HG03558 (cell line): ENCODE results near the gene DIDO1.
"Not testable (repeated sequence)": the region's sequence is repeated elsewhere in the genome, so short reads cannot be mapped to it uniquely, and the experiment has no call there.

Experiments used
- ATAC-seq: cut with Tn5 transposase; IDR thresholded peaks from one replicate; pipeline ENCODE4 v1.9.1; 2021; ENCODE audit warnings: moderate number of reproducible peaks; ENCODE audit not compliant: unreplicated experiment; ENCODE audit errors: extremely low read depth

Gene DIDO1

DNA sequence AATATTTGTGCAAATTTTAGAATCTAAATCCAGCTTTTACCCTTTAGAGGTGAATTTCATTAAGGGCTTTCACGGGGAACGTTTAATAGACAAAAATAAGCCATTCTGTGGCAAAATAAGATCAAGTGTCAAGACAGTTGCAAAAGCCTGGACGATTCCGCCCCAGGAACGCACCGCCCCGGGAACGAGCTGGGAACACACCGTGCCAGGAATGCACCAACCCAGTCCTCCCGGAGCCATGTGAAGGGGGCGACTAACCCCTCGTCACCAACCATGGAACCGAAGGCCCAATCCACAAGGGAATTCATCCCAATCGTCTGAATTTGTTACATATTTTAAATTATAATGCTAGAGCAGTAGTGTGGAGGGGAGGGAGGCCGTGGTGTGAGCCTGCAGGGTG, 43.9 kb downstream of the DIDO1 start:
- no peak for ATAC-seq

DNA sequence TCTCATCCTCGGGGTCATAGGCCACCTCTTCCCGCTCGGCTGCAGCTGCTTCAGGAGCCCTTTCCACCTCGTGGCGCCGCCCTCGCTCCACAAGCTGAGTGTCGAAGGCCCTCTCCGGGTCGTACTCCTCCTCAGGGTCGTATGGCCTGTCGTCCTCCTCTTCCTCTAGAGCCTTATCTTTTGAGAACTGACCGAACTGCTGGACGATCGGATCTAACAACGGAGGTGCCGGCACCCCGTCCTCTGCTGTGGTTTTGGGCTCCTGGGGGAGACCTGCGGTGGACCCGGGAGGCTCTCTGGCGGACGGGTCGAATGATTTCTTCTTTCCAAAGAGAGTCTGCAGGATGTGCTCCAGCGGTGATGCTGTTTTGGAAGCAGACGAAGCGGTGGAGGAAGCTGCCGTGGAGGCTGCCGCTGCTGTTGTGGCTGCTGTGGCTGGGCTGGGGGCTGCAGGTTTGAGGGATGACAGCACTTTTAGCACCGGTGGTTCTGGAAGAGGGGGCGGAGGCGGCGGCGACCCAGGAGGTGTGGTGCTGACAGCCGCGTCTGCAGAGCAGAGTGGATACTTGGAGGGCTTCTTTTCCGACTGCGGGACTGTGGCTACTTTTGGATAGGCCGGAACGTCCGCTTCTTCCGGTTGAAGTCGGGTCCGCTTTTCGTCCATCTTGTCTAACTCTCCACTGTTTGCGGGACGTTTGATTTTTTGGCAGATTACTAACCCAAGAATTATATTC, 44.5 kb downstream of the DIDO1 start:
- no peak for ATAC-seq

DNA sequence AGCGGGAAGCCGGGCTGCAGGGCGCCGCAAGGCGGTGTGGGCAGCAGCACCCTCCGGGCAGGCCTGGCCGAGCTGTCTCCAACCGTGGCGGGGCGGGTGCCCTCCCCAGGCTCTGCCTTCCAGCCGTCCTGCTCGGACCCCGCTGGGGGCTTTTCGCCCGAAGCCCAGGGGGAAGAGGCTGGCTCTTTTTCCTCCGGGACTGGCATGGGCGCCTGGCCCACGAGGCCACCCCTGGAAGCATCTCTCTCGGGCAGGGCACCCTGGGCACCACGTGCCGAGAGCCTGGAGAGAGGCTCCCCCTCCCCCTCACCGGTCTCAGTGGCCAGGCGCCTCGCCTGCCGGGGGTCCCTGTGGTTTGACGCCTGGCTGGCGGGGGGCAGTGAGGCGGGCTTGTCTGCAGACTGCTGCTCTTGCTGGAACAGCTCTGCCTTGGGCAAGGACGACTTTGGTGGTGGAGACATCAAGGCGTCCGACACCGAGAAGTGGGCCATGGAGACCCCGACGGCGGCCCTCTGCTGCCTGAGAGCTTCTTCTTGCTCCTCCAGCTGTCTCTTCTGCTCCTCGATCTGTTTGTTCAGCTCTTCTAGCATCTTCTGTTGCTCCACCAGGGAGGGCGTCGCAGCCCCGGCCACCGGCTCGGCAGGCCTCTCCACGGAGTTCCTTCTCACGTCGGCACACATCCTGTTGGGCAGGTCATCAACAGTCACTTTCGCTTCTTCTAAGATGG, 45.2 kb downstream of the DIDO1 start:
- no peak for ATAC-seq

DNA sequence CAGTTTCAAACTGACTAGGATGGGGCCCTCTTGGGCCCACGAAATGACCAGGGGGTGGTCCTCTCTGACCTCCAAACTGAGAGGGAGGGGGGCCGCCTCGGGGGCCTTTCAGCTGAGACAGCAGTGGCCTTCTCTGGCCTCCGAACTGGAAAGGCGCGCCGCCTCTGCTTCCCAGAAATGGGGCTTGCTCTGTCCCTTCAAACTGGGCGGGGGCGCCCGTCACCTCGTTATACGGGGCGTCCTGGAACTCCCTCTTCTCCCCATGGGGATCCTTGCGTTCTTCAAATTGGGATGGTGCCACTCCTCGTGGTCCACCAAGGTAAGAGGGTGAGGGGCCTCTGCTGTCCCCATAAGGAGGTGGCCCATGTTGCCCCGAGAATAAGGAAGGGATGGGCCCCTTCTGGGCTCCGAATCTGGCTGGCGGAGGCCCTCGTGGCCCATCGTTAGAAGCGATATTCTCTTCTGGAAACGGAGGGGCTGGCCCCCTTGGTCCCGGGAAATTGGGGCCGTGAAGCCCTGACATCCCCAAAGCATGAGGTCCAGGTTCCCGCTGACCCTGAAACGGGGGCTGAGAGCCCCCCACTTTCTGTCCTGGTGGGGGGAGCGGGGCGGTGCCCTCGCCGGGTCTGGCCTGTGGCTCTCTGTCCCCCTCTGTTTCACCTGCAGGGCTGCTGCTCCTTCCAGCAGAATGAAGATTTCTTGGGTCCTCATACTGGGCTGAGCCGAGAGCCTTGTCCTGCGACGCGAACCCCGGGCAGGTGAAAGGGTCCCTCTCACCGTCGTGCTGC, 46.0 kb downstream of the DIDO1 start:
- ATAC-seq = no peak

DNA sequence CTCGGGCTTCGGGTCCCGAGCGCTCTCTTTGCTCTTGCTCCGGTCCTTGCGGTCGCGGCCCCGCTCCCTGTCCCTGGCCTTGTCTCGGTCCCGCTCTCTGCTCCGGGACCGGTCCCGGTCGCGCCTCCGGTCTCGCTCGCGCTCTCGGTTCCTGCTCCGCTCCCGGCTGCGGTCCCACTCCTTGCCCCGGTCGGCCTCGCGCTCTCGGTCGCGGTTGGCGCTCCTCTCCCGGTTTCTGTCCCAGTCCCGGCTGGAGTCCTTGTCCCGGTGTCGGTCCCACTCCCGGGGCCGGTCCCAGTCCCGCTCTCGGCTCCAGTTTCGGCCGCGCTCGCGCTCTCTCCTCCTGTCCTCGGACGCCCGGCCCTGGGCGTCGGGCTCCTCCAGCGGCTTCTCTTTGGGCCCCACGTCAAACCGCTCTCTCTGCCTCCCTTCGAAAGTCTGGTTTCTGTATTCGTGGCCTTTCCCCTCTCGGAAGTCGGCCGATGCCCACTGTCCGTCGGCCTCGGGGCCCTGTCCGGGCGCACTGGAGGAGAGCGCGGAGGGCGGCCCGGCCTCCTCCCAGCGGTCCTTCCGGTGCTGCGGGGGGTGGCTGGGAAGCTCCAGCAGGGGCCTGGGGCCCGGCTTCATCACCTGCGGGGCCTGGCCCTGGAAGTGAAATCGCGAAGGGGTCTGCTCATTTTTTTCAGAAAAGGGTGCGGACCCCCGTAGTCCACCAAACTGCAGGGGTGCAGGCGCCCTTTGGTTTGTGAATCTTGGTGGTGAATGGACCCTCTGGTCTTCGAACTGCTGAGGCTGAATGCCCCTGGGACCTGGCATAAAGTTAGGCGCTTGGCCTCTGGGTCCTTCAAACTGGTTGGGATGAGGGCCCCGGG, 46.8 kb downstream of the DIDO1 start:
- no peak for ATAC-seq

DNA sequence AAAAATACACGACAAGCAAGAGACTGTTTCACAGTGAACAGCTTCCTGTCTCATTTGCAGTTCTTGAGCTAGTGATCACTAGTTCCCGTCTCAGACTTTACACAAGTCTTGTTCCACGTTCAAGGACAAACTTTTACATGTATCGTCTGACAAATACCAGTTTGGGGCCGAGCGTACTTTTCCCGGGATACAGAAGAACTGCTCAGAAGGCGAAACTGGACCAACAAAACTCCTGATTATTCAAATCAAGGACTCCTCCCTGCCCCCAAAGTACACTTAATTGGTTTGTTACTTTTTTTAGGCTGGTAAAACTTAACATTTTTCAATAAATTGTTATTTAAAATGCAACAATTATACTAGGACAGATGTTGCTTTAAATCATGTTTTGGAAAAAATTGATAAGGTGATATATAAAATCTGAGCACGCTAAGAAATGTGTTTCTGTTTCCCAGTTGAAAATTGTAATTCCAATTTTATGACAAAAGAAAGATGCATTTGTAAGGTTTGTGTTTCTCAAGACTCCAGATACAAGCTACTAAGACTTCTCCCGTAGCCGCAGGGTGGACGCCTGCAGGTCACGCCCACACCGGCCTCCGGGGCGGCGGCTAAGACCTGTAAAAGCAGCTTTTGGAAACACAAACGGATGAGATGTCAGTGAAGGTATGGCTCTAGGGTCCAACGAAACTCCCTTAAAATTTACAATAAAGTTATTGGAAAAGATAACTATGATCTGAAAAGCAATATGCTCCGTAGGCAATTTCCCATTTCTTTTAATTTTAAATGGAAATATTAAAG, 47.9 kb downstream of the DIDO1 start:
- no peak for ATAC-seq

DNA sequence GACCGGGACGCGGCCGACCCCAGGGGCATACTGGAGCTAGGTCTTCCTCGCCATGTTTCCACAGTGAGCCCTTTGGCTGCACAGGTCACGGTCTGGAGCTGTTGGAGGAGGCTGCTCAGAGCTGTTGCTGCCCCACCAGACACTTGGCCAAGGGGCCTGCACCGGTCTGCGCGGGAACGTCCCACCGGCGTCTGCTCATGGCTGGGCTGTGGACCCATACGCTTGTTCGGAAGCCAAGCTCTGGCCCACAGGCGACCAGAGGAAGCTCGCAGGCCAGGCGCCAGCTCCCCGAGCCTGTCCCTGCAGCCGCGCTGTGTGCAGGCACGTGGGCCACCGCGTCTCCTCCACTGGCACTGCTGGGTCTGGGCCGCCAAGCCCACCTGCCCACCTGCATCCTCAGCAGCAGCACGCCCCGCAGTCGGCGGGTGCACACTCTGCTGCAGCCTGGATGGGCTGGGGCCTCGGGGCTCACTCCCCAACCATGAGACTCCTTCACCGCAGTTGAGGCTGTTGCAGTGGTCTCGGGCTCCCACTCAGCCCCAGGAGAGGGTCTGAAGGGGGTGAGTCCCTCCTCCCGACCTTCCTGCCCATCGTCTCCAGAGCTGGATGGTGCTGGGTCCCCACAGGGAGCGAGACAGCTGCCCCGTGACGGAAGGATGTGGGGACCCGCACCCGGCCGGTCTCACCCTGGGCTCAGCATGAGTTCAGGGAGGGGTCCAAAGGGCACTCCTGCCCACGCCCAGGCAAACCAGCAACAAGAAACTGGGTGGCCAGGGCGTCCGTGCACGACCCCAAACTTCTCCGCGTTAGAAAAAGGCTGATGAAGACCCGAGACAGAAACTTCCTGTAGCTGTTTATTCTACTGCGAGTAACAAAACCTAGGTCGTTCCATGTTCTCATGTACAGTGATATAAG, 49.1 kb downstream of the DIDO1 start:
- ATAC-seq = no peak

DNA sequence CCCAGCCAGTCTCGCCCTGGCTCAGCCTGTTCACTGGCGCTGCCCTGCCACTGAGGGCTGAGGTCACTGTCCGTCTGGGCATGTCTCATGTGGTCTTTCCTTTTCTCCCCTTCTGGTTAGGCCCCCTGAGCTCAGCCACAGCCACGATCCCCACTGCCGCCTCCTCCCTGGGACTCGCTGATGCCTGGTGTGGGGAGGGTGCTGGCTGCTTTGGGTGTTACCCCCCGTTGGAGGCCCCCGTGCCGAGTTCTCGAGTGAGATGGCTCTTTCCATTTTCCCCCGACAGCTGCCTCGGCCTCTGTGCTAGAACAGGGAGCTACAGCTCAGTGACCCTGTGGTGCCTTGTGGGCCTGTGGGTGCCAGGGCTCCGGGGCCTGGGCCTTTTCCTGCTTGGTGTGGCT, 49.8 kb downstream of the DIDO1 start:
- no peak for ATAC-seq

DNA sequence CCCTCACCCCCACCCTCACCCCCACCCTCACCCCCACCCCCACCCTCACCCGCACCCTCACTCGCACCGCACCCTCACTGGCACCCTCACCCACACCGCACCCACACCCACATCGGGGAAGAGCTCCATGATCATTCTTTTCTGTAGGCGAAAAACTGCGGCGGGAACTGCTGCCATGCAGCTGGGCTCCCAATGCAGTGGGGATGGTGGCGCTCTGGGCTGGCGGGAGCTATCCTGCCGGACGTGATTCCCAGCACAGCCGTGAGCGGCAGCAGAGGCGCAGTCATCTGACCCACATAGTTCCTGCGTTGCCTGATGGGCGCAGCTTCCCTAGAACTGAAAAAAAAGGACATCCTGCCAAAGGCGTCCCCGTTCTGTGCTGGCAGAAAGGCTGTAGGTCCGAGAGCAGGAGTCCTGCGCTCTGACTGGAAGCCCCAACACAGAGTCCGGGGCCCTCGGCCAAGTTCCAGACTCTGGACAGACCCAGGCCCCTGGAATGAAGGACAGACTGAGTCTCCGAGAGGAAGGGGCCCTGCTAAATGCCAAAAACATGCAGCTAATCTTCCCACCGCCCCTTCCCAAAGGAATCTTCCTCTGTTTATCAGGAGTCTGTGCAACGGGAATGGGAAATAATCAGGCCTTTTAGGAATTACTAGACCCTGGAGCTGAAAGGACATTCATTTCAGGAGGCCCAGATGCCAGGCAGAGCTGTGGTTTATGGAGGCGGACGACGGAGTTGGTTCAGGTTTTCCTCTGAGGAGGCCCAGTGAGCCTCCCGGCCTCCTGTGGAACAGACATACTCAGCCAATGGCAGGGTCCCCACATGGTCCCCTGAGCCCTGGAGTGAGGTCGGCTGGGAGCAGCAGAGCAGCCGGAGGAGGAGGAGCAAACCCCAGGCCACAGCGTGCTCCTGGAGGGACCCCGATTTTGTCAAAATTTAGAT, 50.6 kb downstream of the DIDO1 start:
- no peak for ATAC-seq

DNA sequence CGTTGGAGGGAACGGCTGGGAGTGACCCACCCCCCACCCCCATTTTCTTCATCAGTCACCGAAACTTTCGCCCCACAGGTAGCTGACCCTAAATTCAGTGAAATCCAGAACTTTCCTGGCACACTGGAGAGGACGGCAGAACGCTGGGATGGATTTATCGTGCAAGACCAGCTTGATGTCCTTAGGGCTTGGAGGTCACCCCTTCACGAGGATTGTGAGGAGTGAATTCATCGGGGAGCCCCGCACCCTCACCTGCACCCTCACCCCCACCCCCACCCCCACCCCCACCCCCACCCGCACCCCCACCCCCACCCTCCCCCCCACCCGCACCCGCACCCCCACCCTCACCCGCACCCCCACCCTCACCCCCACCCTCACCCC, 51.4 kb downstream of the DIDO1 start:
- no peak for ATAC-seq

DNA sequence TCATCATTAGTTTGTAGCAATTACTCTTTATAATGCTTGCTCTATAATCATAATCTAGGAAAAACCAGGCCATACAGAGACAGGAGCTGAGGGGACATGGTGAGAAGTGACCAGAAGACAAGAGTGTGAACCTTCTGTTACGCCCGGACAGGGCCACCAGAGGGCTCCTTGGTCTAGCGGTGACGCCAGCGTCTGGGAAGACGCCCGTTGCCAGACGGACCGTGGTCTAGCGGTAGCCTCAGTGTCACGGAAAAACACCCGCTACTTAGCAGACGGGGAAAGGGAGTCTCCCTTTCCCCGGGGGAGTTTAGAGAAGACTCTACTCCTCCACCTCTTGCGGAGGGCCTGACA, 52.6 kb downstream of the DIDO1 start:
- not testable (repeated sequence) for ATAC-seq

DNA sequence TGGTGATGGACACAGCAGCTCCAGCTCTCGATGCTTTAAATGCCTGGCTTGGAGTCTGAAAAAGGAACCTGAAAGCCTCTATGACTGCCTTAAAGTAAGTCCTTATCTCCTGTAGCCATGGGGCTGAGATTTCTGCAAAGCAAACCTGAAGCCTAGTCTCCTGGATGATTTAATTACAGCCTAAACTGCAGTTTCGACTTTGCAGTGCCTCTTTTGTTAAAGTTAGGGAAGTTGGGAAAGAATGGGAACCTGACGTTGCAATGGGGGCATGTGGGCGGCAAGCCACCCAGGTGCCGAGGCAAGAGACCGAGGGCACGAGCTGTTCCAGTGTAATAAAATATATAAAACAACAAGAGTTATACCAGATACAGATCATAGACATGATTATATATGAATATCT, 53.0 kb downstream of the DIDO1 start:
- no peak for ATAC-seq

DNA sequence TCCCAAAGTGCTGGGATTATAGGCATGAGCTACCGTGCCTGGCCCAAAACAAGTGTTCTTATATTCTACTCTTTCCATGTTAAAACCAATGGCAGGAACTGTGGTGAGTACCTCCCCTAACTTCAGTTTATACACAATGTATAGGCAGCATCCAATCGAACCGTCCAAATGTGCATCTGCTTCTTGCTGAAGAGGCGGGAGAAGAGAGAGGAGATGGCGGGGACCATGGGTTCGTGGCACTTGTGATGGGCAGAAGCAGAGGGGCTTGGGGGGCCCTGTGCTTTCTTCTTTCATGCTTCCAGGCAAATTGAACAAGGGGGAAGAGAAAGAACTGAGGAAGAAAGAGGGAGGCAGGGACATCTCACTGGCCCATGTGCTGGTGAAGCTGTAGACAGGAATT, 53.4 kb downstream of the DIDO1 start:
- no peak for ATAC-seq

DNA sequence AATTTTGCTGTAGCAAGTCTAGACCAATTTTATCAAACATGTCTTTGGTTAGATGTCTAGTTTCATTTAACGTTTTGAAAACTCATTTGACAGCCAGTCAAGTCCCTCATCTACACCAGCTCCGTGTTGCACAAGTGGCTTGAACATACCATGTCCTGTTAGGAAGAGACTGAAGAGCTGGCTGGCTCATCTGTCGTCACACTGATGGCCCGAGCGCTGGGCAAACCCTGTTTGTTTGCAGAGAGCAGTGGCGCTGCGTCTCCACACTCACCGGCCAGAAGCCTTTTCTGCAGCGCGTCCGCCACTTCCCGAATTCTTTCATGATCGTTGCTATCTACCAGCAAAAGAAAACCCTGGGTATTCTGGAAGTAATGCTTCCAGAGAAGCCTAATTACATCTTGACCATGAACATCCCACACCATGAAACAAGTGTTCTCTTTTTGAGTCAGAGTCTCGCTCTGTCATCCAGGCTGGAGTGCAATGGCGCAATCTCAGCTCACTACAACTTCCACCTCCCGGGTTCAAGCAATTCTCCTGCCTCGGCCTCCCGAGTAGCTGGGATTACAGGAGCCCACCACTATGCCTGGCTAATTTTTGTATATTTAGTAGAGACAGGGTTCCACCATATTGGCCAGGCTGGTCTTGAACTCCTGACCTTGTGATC, 54.0 kb downstream of the DIDO1 start:
- ATAC-seq = no peak

DNA sequence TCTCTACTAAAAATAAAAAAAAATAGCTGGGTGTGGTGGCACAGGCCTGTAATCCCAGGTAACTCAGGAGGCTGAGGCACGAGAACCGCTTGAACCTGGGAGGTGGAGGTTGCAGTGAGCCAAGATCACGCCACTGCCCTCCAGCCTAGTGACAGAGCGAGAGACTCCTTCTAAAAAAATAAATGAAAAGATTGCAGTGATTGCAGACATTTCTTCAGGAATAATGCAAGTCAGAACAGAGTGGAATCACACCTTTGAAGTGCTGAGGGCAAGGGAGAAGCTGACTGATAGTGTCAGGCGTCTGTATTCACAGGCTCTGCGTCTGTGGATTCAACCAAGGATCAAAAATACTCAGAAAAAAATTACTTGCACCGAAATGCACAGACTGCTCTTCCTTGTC, 62.1 kb downstream of the DIDO1 start:
- ATAC-seq = no peak

DNA sequence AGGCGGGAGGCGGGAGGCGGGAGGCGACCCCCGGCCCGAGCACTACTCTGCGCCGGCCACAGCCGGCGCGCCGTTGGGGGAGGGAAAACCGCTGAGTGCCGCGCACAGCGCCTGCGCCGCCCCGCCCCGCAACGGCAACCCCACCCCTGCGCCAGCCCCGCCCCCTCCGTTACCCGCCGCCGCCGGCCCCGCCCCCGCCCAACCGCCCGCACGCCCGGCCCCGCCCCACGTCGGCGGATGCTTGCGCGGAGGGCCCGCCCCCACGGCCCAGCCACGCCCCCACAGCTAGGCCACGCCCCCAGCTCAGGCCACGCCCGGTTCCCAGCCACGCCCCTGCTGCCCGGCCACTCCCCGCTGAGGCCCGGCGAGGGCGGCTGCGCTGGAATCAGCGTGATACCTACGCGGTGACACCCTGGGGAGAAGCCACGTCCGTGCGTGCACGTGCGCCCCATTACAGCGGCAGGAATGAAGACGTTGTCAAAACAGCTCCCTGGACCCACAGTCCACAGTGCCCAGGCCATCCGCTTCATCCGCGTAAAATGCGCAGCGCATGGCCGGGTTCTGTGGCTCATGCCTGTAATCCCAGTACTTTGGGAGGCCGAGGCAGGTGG, 64.5 kb downstream of the DIDO1 start, which contains the start of gene TCFL5:
TCFL5 (minus strand) TSS at position 97 of the 611 bp plus-strand sequence. CDS start 152 bp downstream, outside the sequence.
- ATAC-seq = no peak
